Activated T-cell treated with anti-CD3 and anti-CD28 coated beads, Interleukin-2, amount 50 U/mL, for 72 hours (primary cell): Measurements from ENCODE around the gene UBE2R2. TPM values are rescaled to one million over a fixed set of nuclear protein-coding genes. Genes with fewer than 3 reads are reported as not detected.
"Not testable (repeated sequence)": the region's sequence is repeated elsewhere in the genome, so short reads cannot be mapped to it uniquely, and the experiment has no call there.

Experiments used
- ATAC-seq, 2 donors: fragments of 150-1000 bp; cut with Tn5 transposase; replicated peaks in 1 of 2; 2 replicates each; pipeline ENCODE4 v1.10.0; 2021; ENCODE audit warnings: moderate library complexity in 2 of 2, mild to moderate bottlenecking in 1 of 2
- DNase-seq, 2 donors: peaks; one replicate each; pipeline ENCODE4 v3.0.0; 2021 to 2022; ENCODE audit warnings: mixed read lengths in 1 of 2
- H3K27ac Mint-ChIP-seq: one replicate; pipeline ENCODE4 v1.8.0; 2022; ENCODE audit warnings: mild to moderate bottlenecking, moderate library complexity, mixed read lengths
- H3K27me3 Mint-ChIP-seq: one replicate; pipeline ENCODE4 v1.8.0; 2022; ENCODE audit warnings: low read depth, mixed read lengths
- H3K36me3 Mint-ChIP-seq, 2 donors: one replicate each; pipeline ENCODE4 v1.8.0; 2022; ENCODE audit warnings: mixed read lengths in 2 of 2, mild to moderate bottlenecking in 1 of 2; ENCODE audit not compliant: insufficient read depth in 2 of 2
- H3K4me1 Mint-ChIP-seq: one replicate; pipeline ENCODE4 v1.8.0; 2022; ENCODE audit warnings: low read depth, mixed read lengths
- H3K4me3 Mint-ChIP-seq, 2 donors: one replicate each; pipeline ENCODE4 v1.8.0; 2022; ENCODE audit warnings: mild to moderate bottlenecking in 2 of 2, mixed read lengths in 2 of 2, moderate library complexity in 2 of 2
- H3K9me3 Mint-ChIP-seq, 2 donors: one replicate each; pipeline ENCODE4 v1.8.0; 2022; ENCODE audit warnings: mixed read lengths in 2 of 2
- total RNA-seq, 2 donors: library from RNA; stranded (reverse); gene quantifications; one replicate each; pipeline ENCODE4 v1.2.3, GENCODE V29; 2022

Gene UBE2R2
- total RNA-seq, 2 donors from 2014 or later: 58.1 to 59.7 TPM

DNA sequence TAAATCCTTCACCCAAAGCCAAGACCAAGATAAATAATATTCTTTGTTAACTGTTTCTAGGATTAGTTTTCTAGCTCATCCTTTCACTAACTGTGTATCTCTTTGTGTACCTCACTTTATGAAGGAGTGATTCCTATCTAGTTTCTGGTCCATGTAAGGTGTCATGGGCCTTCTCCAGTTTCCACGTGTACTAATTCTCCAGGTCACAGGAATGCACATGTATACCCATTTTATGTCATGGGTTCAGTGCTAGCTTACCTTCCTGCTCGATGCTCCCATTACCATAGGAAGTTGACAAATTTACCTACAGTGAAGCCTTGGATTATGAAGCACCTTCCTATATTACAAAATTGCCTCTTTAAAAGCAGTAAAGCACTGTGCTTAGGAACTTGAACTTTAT is 27.5 kb upstream of the UBE2R2 start:
- not testable (repeated sequence) for H3K4me3 Mint-ChIP-seq, H3K27ac Mint-ChIP-seq, H3K36me3 Mint-ChIP-seq, H3K4me1 Mint-ChIP-seq, DNase-seq, H3K9me3 Mint-ChIP-seq, ATAC-seq
- peaks cover 18% of the 10 kb centered on the region for H3K27me3 Mint-ChIP-seq

DNA sequence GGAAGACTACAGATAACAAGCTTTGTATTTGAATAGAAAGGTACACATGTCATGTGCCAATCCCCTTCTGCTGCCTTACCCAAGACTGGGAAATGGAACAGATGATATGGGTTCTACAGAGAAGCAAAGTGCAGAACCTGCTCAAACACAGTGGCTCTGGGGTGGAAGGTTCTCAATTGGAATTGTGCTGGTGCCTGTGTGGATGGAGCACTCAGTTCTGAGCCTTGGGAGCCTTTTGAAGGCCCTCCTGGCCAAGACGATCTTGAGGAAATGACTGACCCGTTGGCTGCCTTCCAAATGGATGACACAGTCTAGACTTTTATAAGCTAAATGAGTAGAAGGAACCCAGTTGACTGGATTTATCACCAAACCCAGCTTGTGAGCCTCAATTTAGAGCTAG is 25.8 kb upstream of the UBE2R2 start:
- ATAC-seq (no peak), DNase-seq (peak in 1 of 2 donors; percentile 15)
- Mint-ChIP-seq H3K4me3 (no peak overlapping the region), H3K4me1 (peaks cover 9% of the 10 kb centered on the region), H3K27ac (no peak overlapping the region), H3K27me3 (peaks cover 8% of the 10 kb centered on the region), H3K9me3 (no peaks in the 10 kb centered on the region), H3K36me3 (no peaks in the 10 kb centered on the region)

DNA sequence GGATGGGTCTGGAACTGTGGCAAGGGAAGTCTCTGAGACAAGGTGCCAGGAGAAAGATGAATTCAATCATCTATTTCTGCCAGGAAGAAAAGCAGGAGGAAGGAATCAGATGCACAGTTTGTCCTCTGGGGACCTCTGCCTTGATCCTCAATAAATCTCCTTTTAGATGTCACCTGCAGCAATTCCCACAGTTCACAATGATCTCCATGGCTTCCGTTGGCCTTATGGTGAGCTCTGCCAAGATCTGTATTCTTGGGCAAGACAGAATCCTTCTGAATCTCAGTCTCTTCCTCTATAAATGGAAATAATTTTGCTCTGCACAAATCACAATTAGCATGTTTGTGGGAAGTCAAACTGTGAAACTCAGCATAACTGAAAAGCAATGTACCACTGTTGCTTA is 23.5 kb upstream of the UBE2R2 start:
- H3K4me3 Mint-ChIP-seq, H3K27ac Mint-ChIP-seq, ATAC-seq, H3K27me3 Mint-ChIP-seq, H3K36me3 Mint-ChIP-seq, DNase-seq, H3K4me1 Mint-ChIP-seq, H3K9me3 Mint-ChIP-seq: not testable (repeated sequence)

DNA sequence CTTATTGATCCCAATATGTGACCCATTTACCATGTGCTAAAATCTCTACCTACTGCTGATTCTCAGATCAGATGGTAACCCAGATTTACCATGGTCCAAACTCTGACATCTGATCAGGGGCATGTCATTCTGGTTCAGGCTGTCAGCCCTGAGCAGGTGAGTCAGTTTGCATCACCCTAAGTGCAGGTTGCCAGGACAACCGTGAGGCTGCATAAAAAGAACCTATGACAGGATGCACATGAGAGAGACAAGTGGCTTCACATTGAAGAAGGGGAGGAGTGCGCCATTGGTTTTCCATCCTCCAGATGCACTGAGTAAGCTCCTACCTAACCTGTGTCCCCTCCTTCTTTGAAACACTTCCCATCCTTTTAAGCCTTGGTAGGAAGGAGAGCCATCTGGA is 22.4 kb upstream of the UBE2R2 start:
- H3K4me1 Mint-ChIP-seq: peaks cover 7% of the 10 kb centered on the region
- no peak overlapping the region for H3K4me3 Mint-ChIP-seq
- peaks cover 16% of the 10 kb centered on the region for H3K27me3 Mint-ChIP-seq
- peak; percentile 39 to 53 for DNase-seq
- H3K27ac Mint-ChIP-seq: no peak overlapping the region
- ATAC-seq: peak; percentile 89 to 91
- H3K36me3 Mint-ChIP-seq: no peaks in the 10 kb centered on the region
- no peaks in the 10 kb centered on the region for H3K9me3 Mint-ChIP-seq

DNA sequence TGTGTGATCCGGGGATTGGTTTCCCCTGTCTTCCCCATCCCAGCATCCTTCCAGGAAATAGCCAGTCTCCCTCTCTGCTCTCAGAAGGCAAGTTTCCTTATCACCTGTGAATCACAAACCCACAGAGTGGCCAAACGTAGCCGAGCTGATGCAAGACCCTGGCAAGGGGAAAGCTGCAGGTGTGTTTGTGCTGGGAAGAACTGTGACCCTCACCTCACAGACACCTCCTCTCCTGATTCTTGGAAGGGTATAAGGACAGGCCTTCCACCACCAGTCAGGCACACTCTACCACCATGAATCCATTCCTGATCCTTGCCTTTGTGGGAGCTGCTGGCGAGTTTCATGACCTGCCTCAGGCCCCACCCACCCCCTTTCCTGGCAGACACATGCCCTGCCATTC is 21.7 kb upstream of the UBE2R2 start, which contains the start of gene PRSS3:
TSS of gene PRSS3 (plus strand) at position 281 of the 400 bp plus-strand sequence. CDS start at position 294, 13 bp downstream.
- H3K27ac Mint-ChIP-seq: no peak within 1 kb of the TSS
- no peak for DNase-seq
- H3K4me3 Mint-ChIP-seq: no peak within 1 kb of the TSS
- H3K27me3 Mint-ChIP-seq: peaks cover 20% of the 10 kb centered on the region
- no peak for ATAC-seq
- no peaks in the 10 kb centered on the region for H3K36me3 Mint-ChIP-seq
- H3K4me1 Mint-ChIP-seq: peaks cover 7% of the 10 kb centered on the region
- no peaks in the 10 kb centered on the region for H3K9me3 Mint-ChIP-seq

DNA sequence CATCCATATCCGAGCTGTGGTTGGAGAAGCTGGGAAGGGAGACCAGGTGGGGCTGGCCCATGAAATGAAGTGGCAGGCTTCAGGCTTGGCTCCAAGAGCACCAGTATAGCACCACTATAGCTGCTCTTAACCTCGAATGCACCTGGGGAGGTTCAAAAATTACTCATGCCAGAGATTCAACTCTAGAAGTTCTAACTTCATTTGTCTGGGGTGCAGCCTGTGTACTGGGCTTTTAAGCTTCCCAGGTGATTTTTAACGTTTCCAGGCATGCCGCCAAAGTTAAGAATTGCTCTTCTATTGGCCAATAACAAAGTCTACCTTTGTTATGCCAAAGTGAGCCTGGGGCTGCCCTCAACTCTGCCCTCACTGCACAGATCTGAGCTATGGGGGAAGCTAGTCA is 21.1 kb upstream of the UBE2R2 start:
- Mint-ChIP-seq H3K27me3 (peaks cover 20% of the 10 kb centered on the region), H3K9me3 (no peaks in the 10 kb centered on the region), H3K4me3 (no peak overlapping the region), H3K36me3 (no peaks in the 10 kb centered on the region), H3K4me1 (peaks cover 7% of the 10 kb centered on the region), H3K27ac (no peak overlapping the region)
- DNase-seq (no peak), ATAC-seq (peak in 1 of 2 donors; percentile 43)

DNA sequence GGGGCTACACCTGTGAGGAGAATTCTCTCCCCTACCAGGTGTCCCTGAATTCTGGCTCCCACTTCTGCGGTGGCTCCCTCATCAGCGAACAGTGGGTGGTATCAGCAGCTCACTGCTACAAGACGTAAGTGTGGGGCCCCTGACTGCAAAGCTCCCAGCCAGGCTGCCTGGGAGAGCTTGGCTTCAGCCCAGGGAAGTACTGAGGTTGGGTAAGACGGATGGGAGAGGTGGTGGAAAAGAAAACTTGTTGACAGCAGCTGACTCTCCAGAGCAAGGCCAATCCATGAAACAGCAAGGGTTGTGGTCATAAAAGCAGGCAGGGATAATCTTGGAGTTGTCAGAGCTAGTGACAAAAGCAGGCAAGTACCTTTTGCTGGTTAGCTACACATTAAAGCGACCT is 20.3 kb upstream of the UBE2R2 start:
- not testable (repeated sequence) for H3K4me1 Mint-ChIP-seq, H3K36me3 Mint-ChIP-seq, H3K4me3 Mint-ChIP-seq, H3K9me3 Mint-ChIP-seq, DNase-seq, ATAC-seq, H3K27ac Mint-ChIP-seq
- H3K27me3 Mint-ChIP-seq: peaks cover 20% of the 10 kb centered on the region

DNA sequence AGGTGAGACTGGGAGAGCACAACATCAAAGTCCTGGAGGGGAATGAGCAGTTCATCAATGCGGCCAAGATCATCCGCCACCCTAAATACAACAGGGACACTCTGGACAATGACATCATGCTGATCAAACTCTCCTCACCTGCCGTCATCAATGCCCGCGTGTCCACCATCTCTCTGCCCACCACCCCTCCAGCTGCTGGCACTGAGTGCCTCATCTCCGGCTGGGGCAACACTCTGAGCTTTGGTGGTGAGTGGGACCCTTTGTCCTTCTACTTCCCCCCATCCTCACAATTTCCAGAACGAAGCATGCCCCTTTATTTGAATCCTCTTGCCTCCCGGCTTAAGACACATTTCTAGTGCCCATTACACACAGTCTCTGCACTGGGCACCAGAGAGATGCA is 19.1 kb upstream of the UBE2R2 start:
- peaks cover 20% of the 10 kb centered on the region for H3K27me3 Mint-ChIP-seq
- H3K27ac Mint-ChIP-seq: no peak overlapping the region
- no peak for ATAC-seq
- H3K4me1 Mint-ChIP-seq: peaks cover 7% of the 10 kb centered on the region
- no peaks in the 10 kb centered on the region for H3K9me3 Mint-ChIP-seq
- H3K4me3 Mint-ChIP-seq: no peak overlapping the region
- no peak for DNase-seq
- no peaks in the 10 kb centered on the region for H3K36me3 Mint-ChIP-seq

DNA sequence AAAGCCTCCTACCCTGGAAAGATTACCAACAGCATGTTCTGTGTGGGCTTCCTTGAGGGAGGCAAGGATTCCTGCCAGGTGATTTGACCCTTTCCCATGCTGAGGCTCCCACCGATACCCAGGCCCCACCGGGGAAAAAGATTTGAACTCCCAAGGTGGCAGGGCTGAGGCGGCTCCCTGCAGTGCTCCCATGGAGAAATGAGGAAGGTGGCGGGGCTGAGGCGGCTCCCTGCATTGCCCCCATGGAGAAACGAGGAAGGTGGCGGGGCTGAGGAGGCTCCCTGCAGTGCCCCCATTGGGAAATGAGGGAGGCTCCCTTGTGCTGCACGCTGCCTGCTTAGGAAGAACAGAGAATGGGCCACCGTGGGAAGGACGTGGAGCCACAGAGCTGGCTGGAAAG is 18.4 kb upstream of the UBE2R2 start:
- no peaks in the 10 kb centered on the region for H3K9me3 Mint-ChIP-seq
- H3K4me3 Mint-ChIP-seq: no peak overlapping the region
- peaks cover 20% of the 10 kb centered on the region for H3K27me3 Mint-ChIP-seq
- peaks cover 7% of the 10 kb centered on the region for H3K4me1 Mint-ChIP-seq
- no peaks in the 10 kb centered on the region for H3K36me3 Mint-ChIP-seq
- no peak for ATAC-seq
- no peak for DNase-seq
- no peak overlapping the region for H3K27ac Mint-ChIP-seq

DNA sequence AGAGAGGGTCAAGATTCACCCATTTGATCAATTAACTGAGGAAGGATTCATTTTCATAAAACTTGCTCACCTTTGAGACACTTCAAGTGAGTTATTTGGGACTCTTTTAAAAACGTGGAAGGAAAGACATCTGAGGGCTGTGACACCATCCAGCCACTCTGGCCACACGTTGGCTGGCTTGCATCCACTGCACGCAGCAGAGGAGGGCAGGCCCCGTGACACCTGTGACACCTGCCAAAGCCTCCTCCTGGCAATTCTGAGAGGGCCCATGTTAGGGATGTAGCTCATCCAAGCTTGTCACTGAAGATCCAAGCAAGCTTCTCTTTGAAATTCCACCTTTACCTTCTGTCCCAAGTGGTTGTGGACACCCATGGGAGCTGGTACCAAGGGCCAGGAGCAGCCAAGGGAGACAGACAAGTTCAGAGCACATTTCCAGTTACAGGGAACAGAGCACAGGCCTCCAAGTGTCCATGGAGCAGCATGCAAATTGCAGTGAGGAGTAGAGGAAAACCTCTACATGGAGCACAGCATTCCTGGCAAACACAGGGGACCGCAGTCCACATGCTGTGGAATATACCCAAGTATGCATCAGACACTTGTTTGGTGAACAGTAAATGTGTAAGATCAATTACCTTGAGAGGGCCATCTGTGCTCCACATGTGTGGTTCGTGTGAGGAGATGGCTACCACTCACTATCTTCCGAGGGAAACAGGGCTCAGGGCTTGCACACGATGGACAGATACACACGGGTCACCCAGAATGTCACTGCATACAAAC is 16.8 kb upstream of the UBE2R2 start:
- ATAC-seq: no peak
- peaks cover 20% of the 10 kb centered on the region for H3K27me3 Mint-ChIP-seq
- no peak for DNase-seq
- H3K9me3 Mint-ChIP-seq: no peaks in the 10 kb centered on the region
- no peak overlapping the region for H3K27ac Mint-ChIP-seq
- H3K4me3 Mint-ChIP-seq: no peak overlapping the region
- H3K4me1 Mint-ChIP-seq: peaks cover 7% of the 10 kb centered on the region
- no peaks in the 10 kb centered on the region for H3K36me3 Mint-ChIP-seq

DNA sequence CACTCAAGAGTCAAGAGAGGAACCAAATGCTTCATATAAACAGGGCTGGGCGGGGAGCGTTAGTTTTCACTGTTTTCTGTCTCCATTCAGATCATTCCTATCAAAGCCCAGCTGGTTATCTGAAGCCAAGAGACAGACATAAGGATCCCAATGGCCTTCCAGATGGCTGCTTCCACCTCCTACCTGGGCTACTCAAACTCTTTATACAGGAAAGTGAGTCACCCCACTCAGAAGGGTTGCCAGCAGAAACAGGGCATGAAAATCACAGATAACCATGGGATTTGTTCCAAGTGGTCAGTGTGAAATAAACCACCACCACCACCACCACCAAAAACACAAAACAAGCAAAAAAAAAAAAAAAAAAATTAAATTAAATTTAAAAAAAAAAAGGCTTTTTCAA is 16.1 kb upstream of the UBE2R2 start:
- Mint-ChIP-seq H3K27me3 (peaks cover 20% of the 10 kb centered on the region), H3K4me3 (no peak overlapping the region), H3K27ac (no peak overlapping the region), H3K4me1 (no peaks in the 10 kb centered on the region), H3K9me3 (no peaks in the 10 kb centered on the region), H3K36me3 (no peaks in the 10 kb centered on the region)
- ATAC-seq (no peak), DNase-seq (no peak)

DNA sequence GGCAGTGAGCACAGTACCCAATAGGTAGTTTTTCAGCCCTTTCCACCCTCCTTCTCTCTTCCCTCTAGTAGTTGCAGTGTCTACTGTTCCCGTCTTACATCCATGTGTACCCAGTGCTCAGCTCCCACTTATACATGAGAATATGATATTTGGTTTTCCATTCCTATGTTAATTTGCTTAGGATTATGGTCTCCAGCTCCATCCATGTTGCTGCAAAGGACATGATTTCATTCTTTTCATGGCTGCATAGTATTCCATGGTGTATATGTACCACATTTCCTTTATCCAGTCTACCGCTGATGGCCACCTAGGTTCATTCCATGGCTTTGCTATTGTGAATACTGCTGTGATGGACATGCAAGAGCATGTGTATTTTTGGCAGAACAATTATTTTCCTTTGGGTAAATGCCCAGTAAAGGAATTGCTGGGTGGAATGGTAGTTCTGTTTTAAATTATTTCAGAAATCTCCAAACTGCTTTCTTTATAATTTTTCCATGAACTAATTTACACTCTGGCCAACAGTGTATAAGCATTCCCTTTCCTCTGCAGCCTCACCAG is 14.9 kb upstream of the UBE2R2 start:
- peaks cover 20% of the 10 kb centered on the region for H3K27me3 Mint-ChIP-seq
- not testable (repeated sequence) for DNase-seq, H3K4me3 Mint-ChIP-seq, H3K36me3 Mint-ChIP-seq, H3K9me3 Mint-ChIP-seq, H3K27ac Mint-ChIP-seq, H3K4me1 Mint-ChIP-seq, ATAC-seq

DNA sequence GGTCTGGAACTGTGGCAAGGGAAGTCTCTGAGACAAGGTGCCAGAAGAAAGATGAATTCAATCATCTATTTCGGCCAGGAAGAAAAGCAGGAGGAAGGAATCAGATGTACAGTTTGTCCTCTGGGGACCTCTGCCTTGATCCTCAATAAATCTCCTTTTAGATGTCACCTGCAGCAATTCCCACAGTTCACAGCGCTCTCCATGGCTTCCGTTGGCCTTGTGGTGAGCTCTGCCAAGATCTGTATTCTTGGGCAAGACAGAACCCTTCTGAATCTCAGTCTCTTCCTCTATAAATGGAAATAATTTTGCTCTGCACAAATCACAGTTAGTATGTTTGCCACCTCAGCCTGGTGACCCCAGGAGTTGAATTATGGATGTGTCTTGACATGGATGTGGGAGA is 12.8 kb upstream of the UBE2R2 start:
- not testable (repeated sequence) for H3K27me3 Mint-ChIP-seq, H3K9me3 Mint-ChIP-seq, H3K36me3 Mint-ChIP-seq, H3K4me1 Mint-ChIP-seq, H3K4me3 Mint-ChIP-seq, ATAC-seq, H3K27ac Mint-ChIP-seq, DNase-seq

DNA sequence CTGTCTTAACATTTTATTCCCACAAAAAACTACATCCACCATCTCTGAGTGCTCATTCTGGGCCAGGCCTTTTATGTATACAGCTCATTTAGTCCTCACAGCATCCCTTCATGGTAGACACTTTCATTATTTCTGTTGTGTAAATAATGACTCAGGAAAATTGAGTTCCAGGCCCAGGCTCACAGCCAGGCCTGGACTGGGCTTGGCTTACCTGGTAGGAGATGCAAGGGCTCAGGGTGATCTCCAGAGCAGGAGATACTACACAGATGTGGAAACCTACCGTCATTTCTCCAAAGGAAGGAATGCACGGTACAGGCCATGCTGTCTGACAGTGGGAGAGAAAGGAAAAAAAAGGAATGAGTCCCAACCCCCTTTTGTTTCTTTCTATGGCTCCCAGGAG is 9.8 kb upstream of the UBE2R2 start:
- ATAC-seq, H3K4me1 Mint-ChIP-seq, H3K36me3 Mint-ChIP-seq, DNase-seq, H3K9me3 Mint-ChIP-seq, H3K27ac Mint-ChIP-seq, H3K4me3 Mint-ChIP-seq, H3K27me3 Mint-ChIP-seq: not testable (repeated sequence)
